ENCODE results near the gene CD151. TPM values are rescaled to one million over a fixed set of nuclear protein-coding genes. Genes with fewer than 3 reads are reported as not detected.

The CD151 gene
- polyA plus RNA-seq = 100 to 1,000 TPM; 495 to 757 (median 531) TPM

GRCh38 chr11:832529-833113, at the start of gene CD151:
CD151 (plus strand) TSS chr11:832952; CDS start chr11:836070, 3,118 bp downstream.
- 2 to 3% (median 2%) methylated on average over 25 to 63 of the region's 67 CpGs for WGBS, 3 donors
- peak within 1 kb of the TSS; percentile 60 for H3K27ac ChIP-seq (ENCODE audit: low read depth, low read length)

DNA sequence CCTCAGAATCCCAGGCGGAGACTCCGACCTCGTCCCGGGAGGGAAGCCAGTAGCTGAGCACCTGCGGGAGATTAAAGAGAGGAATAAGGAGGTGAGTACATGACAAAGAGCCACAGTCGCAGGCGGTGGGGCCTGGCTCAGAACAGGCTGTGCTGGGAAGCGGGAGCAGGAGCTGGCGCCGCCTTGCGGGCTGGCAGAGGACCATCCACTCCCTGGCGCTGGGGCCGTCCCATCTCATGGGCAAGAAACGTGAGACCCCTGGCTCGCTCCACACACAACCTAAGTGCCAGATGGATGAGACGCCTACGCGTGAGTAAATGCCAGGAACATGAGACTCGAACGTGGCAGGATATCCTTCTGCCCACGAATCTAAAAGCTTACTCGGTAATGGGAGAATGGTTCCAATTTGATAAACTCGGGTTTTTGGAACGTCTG, 49.2 kb upstream of the CD151 start:
- no peak overlapping the region for H3K27ac ChIP-seq (ENCODE audit: low read depth, low read length)
- WGBS, 3 donors = 10 to 43% (median 32%) methylated on average over 24 of the region's 24 CpGs

- H3K27ac ChIP-seq (ENCODE audit: low read depth, low read length) = no peak overlapping the region
- WGBS, 3 donors = 76 to 86% (median 77%) methylated on average over 23 to 24 of the region's 24 CpGs
Observed at GRCh38 chr11:786235-787083, 46.3 kb upstream of the CD151 start.

DNA sequence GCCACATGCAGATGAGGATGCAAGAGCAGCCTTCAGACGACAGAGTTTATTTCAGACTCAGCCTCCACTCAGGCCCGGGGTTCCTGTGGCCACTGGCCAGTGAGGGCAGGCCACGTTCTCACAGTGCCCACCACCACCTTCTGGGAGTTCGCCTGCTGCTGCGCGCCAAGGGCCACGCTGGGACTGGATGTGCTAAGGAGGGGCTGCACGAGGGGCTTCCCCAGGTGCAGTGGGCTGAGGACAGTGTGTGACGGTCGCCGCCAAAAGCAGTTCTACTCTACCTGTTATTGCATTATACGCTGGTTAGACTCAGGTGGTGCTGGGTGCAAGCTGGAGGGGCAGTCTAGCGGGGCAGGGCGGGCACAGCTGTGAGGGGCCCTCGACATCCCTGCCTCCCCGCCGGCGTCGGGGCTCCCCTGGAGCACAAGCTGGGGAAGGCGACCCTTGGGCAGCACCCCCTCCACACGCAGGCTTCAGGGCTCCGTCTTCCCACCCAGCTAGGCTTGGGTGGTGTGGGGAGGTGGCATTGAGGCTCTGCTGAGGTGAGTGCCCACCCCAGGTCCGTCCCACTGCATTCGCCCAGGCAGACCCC, 45.6 kb upstream of the CD151 start:
- 84 to 93% (median 89%) methylated on average over 24 of the region's 24 CpGs for WGBS, 3 donors
- H3K27ac ChIP-seq (ENCODE audit: low read depth, low read length) = no peak overlapping the region

DNA sequence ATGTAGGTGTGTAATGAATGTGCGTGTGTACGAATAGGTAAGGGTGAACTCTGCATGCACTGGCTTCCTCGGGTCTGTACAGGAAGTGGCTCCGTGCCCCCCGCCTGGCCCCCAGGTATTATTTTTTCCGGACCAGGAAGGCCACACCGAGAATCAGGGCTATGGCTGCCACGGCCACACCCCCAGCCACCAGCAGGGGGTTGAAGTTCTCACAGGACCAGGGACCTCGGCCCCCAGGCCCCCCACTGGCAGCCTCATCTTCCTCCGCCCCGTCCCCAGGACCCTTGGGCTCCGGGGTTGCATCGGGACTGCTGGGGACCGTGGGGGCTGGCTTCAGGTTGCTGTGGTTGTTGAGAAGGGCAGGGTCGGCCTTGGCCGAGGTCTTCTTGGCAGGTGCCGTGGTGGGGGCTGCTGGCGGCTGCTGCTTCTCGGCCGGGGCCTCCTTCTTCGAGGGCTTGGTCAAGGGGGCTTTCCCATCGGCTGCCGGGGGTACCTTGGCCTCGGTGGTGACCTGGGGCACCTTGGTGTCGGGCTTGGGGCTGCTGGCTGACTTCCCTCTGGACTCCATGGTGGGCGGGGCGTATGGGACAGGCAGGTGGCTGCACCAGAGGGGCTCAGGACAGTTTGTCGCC, 44.6 kb upstream of the CD151 start:
- H3K27ac ChIP-seq (ENCODE audit: low read depth, low read length) = no peak overlapping the region
- WGBS, 3 donors = 55 to 60% (median 60%) methylated on average over 26 to 28 of the region's 28 CpGs

- no peak overlapping the region for H3K27ac ChIP-seq (ENCODE audit: low read depth, low read length)
- WGBS, 3 donors = 32 to 39% (median 38%) methylated on average over 31 of the region's 31 CpGs
Observed at GRCh38 chr11:788953-789940, 43.5 kb upstream of the CD151 start.

- 7 to 8% (median 7%) methylated on average over 21 to 42 of the region's 44 CpGs for WGBS, 3 donors
- H3K27ac ChIP-seq (ENCODE audit: low read depth, low read length) = no peak within 1 kb of the TSS
Observed at GRCh38 chr11:789943-790342, 42.8 kb upstream of the CD151 start, which contains the start of gene CEND1. CEND1 (minus strand) TSS chr11:790090; CDS start chr11:788576, 1,514 bp downstream.

DNA sequence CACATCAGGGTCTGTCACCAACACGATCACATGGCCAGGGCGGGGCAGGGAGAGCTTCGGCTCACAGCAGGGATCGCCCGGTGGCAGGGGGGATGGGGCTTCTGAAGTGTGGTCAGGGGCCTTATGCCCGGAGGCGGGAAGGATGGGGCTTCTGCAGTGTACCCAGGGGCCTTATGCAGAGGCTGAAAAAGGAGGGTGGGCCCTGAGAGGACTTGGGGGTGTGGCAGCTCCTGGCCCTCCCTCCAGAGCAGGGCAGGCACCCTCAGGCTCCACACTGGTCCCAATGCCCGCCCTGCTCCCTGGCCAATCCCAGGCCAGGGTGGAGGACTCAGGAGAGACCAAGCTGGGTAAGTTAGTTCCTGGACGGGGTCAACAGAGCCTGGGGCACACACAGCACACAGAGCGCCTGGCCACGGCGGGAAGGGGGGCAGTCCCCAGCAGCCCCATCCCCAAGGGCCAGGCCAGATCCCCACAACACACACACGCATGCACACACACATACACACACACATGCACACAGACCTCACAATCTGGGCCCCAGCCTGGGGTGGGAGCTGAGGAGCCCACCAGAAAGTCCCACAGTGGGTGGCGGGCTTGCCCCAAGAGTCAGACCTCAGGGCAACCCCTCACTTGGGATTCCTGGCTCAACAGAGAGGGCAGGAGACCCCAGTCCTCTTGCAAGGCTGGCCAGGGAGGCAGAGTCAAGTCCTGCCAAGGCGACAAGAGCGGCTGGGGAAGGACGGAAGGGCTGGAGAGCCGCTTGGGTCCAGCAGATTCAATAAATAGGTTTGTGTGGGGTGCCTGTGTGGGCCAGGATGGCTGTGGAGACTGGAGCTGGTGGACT, 41.8 kb upstream of the CD151 start:
- WGBS, 3 donors = 66 to 79% (median 78%) methylated on average over 18 of the region's 18 CpGs
- H3K27ac ChIP-seq (ENCODE audit: low read depth, low read length) = no peak overlapping the region

GRCh38 chr11:791658-792534, 40.9 kb upstream of the CD151 start:
- no peak overlapping the region for H3K27ac ChIP-seq (ENCODE audit: low read depth, low read length)
- 93% methylated on average over 46 to 49 of the region's 49 CpGs for WGBS, 3 donors

DNA sequence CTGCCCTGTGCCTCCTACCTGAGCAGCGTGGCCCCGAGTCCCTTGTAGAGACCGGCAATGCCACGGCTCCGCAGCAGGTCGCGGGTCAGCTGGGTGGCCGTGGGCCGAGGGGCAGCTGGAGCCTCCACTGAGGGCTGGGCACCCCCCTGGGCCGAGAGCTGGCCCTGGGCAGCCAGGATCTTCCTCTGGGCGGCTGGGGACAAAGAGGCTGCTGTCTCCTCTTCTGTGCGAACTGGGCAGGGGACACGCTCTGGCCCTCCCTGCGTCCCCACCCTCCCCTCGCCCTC, 40.3 kb upstream of the CD151 start:
- no peak overlapping the region for H3K27ac ChIP-seq (ENCODE audit: low read depth, low read length)
- 94 to 95% (median 94%) methylated on average over 15 of the region's 15 CpGs for WGBS, 3 donors

- no peak overlapping the region for H3K27ac ChIP-seq (ENCODE audit: low read depth, low read length)
- 90 to 94% (median 94%) methylated on average over 12 to 13 of the region's 13 CpGs for WGBS, 3 donors
Observed at GRCh38 chr11:792873-793272, 39.9 kb upstream of the CD151 start.

GRCh38 chr11:793556-793955, 39.2 kb upstream of the CD151 start:
- 55 to 83% (median 81%) methylated on average over 7 of the region's 7 CpGs for WGBS, 3 donors
- no peak overlapping the region for H3K27ac ChIP-seq (ENCODE audit: low read depth, low read length)

GRCh38 chr11:794013-794765, 38.6 kb upstream of the CD151 start:
- 37 to 88% (median 87%) methylated on average over 26 to 31 of the region's 31 CpGs for whole genome bisulfite sequencing, 3 donors

DNA sequence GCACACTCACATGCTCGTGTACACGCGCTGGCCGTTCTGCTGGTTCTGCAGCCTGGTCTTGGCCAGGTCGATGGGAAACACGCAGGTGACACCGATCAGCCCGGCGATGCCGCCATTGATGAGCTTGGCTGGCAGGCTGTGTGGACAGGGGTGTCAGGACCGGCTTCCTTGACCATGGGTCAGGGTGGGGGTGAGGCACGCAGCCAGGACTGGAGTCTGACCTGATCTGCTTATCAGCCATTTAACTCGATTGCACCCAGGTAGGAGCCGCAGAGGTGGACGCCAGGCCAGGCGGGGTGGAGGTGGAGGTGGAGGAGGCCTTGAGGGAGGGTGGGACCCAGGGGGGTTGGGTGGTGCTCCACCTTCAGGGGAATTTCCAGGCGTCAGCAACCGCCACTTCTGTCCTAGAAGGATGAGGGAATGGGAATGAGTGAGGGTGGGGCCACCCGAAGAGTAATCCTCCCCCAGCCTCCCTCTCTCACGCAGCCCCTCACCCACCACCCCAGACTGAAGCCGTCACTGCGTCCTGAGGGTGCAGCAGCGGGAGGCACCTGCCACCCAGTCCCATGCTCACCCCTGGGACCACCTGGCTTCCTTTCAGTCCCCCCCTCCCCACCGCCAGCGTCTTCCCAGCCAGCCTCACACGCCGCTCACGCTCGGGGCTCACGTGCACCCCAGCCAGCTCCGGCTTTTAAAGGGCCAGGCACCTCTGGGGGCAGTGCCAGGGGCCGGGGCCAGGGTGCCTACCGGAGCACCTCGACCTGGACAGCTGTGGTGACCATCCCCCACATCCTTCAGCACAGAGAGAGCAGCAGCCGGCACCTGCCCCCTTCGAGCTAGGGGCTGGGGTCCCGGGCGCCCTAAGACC, 37.8 kb upstream of the CD151 start:
- no peak overlapping the region for H3K27ac ChIP-seq (ENCODE audit: low read depth, low read length)
- WGBS, 3 donors = 29 to 65% (median 56%) methylated on average over 30 to 38 of the region's 38 CpGs

More at GRCh38 chr11:794013-794765, 38.6 kb upstream of the CD151 start:
- no peak overlapping the region for H3K27ac ChIP-seq (ENCODE audit: low read depth, low read length)
